HG03378 (cell line): ENCODE measurements around the gene BIN1.

Experiments
- ATAC-seq: cut with Tn5 transposase; IDR thresholded peaks from one replicate; pipeline ENCODE4 v1.9.1; 2021; ENCODE audit warnings: mild to moderate bottlenecking, moderate library complexity; ENCODE audit not compliant: unreplicated experiment

The BIN1 gene, protein sequence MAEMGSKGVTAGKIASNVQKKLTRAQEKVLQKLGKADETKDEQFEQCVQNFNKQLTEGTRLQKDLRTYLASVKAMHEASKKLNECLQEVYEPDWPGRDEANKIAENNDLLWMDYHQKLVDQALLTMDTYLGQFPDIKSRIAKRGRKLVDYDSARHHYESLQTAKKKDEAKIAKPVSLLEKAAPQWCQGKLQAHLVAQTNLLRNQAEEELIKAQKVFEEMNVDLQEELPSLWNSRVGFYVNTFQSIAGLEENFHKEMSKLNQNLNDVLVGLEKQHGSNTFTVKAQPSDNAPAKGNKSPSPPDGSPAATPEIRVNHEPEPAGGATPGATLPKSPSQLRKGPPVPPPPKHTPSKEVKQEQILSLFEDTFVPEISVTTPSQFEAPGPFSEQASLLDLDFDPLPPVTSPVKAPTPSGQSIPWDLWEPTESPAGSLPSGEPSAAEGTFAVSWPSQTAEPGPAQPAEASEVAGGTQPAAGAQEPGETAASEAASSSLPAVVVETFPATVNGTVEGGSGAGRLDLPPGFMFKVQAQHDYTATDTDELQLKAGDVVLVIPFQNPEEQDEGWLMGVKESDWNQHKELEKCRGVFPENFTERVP

GRCh38 chr2:127106991-127107621, at the start of gene BIN1:
Gene BIN1 (minus strand): TSS chr2:127107154. CDS start chr2:127106943, 211 bp downstream.
- ATAC-seq, result peak; percentile 85

DNA sequence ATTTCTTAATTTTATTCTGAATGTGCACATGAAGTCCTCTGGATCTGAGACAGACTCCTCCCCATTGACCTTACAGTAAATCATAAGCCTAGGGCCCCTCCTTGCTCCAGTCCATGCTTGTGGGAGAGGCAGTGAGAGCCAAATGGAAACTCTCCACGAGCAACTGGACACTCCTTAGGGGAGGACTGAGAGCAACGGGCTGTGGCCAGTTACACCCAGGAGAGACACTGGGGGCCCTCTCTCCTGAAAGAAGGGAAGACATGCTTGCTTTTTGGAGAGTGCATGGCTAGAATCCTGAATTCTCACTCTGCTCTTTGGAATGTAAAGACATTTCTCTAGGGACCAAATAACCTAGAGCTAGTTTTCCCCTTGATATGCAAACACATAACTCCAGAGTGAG, 49.0 kb upstream of the BIN1 start:
- no peak for ATAC-seq

DNA sequence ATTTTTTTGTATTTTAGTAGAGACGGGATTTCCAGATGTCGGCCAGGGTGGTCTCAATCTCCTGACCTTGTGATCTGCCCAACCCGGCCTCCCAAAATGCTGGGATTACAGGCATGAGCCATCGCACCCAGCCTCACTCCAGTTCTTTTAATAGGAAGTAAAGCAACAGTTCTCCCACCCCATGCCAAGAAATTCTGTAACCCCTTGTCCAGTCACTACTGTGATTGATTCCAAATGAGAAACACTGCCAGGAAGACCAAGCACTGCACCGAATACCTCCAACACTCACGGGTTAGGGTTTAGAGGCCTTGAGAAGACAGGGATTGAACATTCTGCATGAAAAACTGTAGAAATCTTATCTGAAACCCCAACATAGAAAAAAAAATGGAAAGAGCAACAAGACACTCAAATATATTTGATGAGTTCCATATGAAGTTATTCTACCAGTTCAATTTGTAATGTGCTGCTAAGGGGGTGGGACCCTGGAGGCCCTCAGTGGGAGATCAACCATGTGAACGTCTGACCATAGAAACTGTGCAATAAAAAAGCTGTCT, 48.2 kb upstream of the BIN1 start:
- no peak for ATAC-seq

DNA sequence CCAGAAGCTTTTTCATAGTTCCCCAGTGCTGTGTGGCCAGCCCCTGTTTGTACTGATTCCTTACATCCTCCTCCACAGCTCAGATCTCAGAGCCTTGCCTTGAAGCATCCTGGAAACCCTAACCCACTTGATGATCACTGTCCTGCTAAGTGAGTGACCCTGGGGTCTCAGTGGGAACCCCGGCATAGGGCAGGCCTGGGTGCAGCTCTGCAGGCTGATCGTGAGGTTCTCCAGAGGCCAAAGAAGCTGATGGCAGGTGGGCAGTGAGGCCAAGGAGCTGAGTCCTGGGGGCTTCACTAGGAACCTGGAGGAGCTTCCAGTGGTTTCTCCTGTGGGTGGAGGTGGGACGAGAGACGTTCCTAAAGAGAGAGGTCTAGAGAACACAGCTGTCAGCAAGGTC, 47.4 kb upstream of the BIN1 start:
- no peak for ATAC-seq

- no peak for ATAC-seq
Observed at GRCh38 chr2:127153691-127154158, 46.8 kb upstream of the BIN1 start.

DNA sequence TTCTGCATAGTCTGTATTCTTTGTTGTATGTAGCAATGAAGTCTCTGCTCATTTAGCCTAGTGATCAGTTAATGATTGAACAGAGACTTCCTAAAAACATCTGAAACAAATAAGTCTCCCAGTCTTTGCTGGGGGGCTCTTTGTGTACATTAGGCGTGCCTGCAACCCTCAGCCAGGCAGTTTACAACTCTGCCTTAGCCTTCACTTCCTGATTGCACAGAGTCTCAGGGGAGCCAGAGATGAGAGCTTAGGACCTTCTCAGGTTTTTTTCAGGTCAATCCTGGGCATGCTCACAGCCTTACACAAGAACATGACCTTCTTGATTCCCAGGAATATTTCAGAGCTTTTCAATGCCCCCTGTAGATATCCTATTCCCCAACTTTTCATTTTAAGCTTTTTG, 44.0 kb upstream of the BIN1 start:
- ATAC-seq, result no peak

- ATAC-seq, result no peak
Observed at GRCh38 chr2:127149384-127149783, 42.4 kb upstream of the BIN1 start.

DNA sequence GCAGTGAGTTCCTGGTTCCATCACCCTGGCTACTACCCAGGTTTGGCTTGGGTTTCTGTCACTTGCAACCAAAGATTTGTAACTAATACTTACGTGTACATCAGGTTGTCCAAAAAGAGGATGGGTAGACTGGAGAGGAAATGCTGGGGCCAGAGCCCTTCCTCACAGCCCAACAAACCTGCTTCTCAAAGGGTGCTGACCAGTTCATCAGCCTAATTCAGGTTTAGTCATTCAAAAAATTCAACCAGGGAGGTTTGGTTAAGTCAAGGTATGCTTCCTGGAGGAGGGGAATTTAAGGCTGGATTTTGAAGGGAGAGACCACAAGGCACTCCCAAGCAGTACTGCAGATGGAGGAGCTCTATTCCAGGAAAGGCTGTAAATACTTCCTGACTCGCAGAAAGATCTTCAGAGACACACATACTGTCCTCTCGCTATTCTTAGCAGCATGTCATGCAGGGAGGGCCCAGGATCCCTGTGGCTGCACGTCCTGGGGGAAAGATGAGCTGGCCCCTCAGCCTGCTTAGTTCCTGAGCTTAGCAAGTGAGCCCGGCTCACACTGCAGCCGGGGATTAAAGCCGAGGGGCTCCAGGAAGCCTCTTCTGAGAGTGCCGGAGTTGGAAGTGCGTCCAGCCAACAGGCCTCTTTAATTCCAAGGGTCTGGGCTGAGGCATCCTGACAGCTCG, 40.0 kb upstream of the BIN1 start:
- no peak for ATAC-seq

DNA sequence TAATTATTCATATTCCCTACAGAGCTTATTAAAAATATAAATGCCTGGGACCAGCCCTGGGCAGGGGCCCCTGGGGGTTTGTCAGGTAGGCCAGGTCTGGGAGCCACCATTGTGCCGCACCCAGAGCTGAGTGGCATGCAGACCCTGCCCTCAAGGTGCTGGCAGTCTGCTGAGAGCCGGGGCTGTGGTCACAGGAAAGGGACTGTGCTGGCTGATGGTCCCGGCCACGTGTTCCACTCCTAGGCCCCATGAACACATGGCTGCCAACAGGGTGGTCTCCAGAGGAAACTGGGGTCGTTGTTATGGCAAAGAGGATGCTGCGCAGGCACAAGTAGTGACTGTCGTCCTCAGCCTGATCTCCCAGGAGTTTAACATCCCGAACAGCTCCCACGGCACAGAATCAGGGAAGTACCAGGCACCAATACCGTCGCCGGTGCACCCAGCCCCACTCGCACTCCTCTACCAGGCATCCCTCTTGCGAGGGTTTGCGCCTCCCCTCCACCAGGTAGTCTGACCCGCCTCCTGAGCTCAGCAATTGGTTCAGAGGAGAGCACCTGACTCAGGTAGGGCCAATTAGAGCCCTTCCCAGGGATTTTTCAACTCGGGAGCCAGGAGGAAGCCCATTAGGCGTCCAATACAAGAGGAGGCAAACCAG, 39.2 kb upstream of the BIN1 start:
- ATAC-seq, result no peak

DNA sequence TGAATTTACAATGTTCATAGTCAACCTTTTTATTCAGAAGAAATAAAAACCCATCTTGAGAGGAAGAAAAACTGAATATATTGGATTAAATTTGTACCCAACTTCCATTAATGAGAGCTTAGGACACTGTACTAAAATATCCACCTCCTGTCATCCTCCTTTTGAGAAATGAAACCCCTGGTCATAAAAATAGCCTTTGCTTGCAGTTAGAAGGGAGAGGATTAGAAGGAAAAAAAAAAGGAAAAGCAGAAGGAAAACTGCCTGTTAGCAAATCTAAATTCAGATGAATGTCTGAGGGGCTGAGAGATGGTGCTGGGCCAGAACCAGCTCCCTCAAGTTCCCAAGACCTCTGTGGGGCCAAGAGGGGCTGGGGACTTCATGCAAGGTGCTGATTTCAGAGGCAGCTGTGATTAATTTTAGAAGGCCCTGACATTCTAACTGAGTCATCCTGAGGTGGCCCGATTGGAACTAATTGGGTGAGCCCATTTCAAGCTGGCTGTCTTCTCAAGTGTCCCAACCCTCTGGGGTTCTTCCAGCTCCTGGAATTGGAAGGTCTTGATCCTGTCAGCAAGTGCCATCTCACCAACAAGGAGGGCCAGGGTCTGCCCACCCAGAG, 38.4 kb upstream of the BIN1 start:
- no peak for ATAC-seq

GRCh38 chr2:127143841-127144782, 37.2 kb upstream of the BIN1 start:
- ATAC-seq, result no peak

DNA sequence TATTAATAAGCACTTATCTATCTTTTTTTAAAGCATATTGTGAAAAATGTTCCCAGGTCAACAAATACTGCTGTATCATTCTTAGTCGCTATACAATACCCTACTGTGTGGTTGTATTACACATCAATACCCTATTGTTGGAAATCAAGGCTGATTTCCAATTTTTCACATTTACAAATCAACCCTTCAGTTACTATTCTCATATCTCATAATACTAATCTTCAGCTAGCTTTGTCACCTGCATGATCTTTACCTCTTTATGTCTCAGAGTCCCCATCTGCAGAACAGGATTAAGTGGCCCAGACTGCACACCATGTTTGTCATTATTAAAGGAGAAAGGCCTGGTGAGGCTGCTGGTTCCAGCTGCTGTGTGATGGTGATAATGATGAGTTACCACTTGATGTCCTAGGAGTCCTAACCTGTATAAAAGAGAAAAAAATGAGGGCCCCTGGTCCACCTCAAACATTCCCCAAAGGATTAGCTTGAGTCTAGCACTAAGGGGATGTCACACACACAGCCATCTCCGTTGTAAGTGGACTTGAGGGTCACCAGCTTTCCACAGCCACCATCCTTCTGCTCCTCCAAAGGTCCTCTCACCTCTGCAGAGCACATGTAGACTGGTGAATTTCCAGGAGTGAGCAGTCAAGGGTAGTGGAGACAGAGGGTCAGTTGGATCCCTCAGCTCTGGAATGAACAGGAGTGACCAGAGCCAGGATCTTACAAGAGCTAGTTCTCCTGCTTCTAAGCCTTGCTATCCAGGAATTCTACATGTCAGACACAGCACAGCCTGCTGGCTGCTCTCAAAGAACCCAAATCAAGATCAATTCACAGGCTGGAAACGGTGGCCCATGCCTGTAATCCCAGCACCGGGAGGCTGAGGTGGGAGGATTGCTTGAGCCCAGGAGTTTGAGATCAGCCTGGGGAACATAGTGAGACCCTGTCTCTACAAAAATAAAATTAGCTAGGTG, 36.0 kb upstream of the BIN1 start:
- no peak for ATAC-seq

GRCh38 chr2:127140538-127140937, 33.6 kb upstream of the BIN1 start:
- ATAC-seq, result no peak

- no peak for ATAC-seq
Observed at GRCh38 chr2:127139766-127140165, 32.8 kb upstream of the BIN1 start.

- no peak for ATAC-seq
Observed at GRCh38 chr2:127138281-127138680, 31.3 kb upstream of the BIN1 start.

DNA sequence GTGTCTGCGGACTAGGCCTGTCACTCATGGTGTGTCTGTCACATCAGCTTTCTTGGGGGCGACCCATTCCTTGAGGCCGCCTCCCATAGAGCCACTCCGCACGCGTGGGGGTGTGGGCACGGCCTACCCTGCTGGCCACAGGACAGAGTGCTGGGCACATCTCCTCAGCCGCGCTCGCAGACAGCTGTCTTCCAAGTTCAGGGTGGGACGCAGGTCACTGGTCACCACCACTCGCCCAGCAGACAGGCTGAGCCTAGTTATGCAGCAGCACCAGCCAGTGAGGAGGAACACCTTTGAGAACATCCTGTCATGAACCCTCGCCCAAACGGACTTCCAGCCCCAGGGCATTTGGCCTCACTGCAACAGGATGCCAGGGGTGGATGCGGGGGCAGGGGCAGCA, 30.8 kb upstream of the BIN1 start:
- ATAC-seq, result no peak

DNA sequence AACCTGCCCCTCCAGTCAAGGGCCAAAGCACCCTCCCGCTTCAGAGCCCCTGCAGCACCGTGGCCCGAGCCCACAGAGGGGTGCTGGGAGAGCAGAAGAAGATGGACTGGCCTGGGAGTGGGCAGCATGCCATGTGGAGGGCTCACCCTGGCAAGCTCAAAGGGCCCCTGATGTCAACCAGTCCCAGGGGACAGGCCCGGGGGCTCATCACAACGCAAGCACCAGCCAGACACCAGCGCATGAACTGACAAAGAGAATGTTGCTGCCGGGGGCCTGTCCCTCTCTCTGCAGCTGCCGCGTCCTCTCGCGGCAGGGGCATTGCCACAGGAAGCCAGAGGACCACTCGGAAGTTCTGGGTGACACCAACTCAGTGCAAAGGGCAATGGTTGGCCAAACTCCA, 30.3 kb upstream of the BIN1 start:
- ATAC-seq, result no peak
